ENCODE results near the gene LRMDA. TPM values are rescaled to one million over a fixed set of nuclear protein-coding genes. Genes with fewer than 3 reads are reported as not detected.
"Not testable (repeated sequence)": the region's sequence is repeated elsewhere in the genome, so short reads cannot be mapped to it uniquely, and the experiment has no call there.

LRMDA gene
- total RNA-seq, 1 experiment from 2014 or later, result not detected

DNA sequence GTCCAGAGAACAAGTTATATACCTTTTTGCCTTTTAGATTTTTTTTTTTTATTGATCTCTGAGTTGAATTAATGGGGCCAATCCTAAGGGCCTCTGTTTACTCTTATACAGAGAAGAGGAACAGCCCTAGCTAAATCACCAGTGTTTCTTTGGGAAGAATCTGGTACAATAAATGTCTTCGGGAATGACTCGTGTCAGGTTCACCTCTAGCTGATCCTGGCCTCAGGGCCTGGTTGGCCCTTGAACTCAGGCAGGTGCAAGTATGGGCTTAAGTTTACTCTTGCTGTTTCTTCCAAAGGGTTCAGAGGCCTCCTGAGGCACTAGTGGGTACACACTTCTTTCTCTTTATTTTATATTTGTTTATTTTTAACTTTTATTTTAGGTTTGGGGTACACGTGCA is 71.0 kb downstream of the LRMDA start:
- DNase-seq, result no peak
- no peaks in the 10 kb centered on the region for H3K27me3 ChIP-seq (ENCODE audit: control insufficient read depth, insufficient read depth, low read length)
- H3K4me3 ChIP-seq (ENCODE audit: insufficient read depth, low read depth, low read length), result no peak overlapping the region
- H3K36me3 ChIP-seq (replicated peaks; ENCODE audit: control insufficient read depth, insufficient read depth, low read length), result no peaks in the 10 kb centered on the region

DNA sequence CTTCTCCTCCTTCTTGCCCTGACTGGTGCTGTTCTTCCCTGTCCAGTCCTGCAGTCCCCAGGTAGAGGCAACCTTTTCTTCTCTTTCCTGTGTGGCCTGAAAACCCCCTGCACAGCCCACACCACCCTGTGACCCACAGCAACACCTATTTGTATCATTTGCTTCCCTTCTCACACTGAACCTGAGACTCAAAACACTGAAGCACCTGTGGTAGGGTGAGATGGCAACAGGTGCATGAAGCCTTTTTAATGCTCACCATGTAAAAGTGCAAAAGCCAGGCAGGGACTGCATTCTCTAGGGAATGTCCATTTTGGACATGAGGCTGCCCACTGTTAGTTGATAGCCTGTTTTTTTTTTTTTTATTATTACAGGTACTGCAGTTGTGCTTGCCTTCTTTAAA is 71.4 kb downstream of the LRMDA start:
- Histone ChIP-seq H3K36me3 (replicated peaks; ENCODE audit: control insufficient read depth, insufficient read depth, low read length) (no peaks in the 10 kb centered on the region), H3K4me3 (ENCODE audit: insufficient read depth, low read depth, low read length) (no peak overlapping the region)
- no peak for DNase-seq

DNA sequence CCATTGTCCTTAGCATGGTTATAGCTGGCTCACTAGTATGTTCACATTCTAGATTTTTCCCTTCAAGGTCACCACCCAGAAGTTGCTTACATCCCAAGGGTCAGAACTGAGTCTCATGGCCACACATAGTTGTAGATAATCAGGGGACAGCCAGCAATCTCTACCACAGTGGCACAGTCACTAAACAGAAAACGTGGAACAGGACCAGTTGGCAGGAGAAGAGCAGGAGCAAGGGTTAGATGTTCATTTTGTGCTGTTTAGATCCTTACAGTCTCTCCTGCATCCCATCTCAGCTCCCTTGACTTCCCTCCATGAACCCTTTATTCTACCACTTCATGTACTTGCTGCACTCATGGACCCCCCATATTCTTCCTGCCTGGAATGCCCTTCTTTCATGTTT is 73.9 kb downstream of the LRMDA start:
- H3K4me3 ChIP-seq (ENCODE audit: insufficient read depth, low read depth, low read length), result no peak overlapping the region
- no peaks in the 10 kb centered on the region for H3K36me3 ChIP-seq (replicated peaks; ENCODE audit: control insufficient read depth, insufficient read depth, low read length)
- no peaks in the 10 kb centered on the region for H3K27me3 ChIP-seq (ENCODE audit: control insufficient read depth, insufficient read depth, low read length)
- no peak for DNase-seq

More for the DNA sequence above, 71.4 kb downstream of the LRMDA start:
- H3K27me3 ChIP-seq (ENCODE audit: control insufficient read depth, insufficient read depth, low read length), result no peaks in the 10 kb centered on the region

DNA sequence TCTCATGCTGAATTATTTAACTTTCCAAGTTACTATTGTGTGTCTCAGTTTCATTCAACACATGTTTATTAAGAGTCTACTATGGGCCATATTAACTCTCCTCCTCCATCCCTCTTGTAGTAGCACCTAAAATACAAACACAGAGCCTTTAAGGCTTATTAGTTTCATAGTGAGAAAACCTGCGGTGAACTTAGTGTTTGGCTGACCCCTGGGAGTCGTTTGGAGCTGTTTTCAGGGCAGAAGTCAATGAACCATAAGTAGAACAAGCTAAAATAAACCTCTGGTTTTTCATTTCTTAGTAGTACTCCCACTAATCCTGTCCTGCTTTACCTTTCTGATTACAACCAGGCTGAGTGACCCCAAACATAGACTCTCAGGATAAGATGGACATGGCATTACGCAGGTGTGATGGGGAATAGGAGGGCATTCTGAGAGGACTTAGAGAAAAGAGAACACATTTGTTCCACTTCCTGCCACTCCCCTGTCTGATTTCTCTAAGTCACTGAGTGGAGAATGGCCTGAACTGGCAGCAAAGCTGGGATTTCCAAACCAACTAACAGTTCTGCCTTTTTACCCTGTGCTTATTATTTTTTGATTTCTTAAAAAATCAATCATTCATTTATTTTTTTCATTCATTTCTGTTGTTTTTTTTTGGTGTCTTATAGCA is 74.5 kb downstream of the LRMDA start:
- Histone ChIP-seq H3K36me3 (replicated peaks; ENCODE audit: control insufficient read depth, insufficient read depth, low read length) (no peaks in the 10 kb centered on the region), H3K27me3 (ENCODE audit: control insufficient read depth, insufficient read depth, low read length) (no peaks in the 10 kb centered on the region; the same call in 1 of the 2 replicates), H3K4me3 (ENCODE audit: insufficient read depth, low read depth, low read length) (no peak overlapping the region)
- no peak for DNase-seq

DNA sequence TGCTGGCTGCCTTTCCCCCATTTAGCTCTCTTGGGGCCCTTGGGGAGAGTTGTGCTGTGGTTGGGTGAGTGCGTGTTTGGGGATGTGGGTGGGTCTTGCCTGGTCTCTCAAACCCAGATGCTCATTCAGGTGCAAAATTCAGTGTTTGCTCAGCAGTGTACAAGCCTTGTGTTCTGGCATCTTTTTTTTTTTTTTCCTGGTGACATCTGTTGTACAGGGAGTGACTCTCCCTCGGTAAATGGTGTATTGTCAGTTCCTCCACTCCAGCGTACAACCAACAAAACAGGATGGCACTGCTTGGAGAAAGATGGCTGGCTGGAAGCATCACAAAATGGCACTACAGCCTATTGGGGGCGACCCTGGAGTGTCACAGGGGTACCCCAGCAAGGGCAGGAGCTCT is 75.5 kb downstream of the LRMDA start:
- no peak for DNase-seq
- no peak overlapping the region for H3K4me3 ChIP-seq (ENCODE audit: insufficient read depth, low read depth, low read length)
- no peaks in the 10 kb centered on the region for H3K36me3 ChIP-seq (replicated peaks; ENCODE audit: control insufficient read depth, insufficient read depth, low read length)
- peaks cover 3% of the 10 kb centered on the region for H3K27me3 ChIP-seq (ENCODE audit: control insufficient read depth, insufficient read depth, low read length)

DNA sequence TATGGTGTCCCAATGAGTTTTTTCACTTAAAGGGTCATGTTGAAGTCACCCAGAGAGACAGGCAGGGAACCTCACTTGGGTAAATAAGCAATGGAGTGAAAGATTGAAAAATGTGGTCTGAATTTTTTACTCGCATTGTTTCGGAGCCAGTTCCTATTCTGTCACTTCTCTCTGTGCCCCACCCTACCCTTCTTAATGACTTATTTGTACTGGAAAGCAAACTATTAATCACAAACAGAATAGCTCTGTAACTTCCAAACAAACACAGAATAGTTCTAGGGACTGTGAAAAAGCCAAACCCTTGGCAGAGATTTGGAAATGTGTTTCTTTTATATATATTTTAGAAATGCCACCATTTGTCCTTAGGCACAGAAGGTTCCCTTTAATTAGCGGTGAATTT is 76.0 kb downstream of the LRMDA start:
- peaks cover 5% of the 10 kb centered on the region for H3K27me3 ChIP-seq (ENCODE audit: control insufficient read depth, insufficient read depth, low read length)
- no peak overlapping the region for H3K4me3 ChIP-seq (ENCODE audit: insufficient read depth, low read depth, low read length)
- no peak for DNase-seq
- no peaks in the 10 kb centered on the region for H3K36me3 ChIP-seq (replicated peaks; ENCODE audit: control insufficient read depth, insufficient read depth, low read length)

DNA sequence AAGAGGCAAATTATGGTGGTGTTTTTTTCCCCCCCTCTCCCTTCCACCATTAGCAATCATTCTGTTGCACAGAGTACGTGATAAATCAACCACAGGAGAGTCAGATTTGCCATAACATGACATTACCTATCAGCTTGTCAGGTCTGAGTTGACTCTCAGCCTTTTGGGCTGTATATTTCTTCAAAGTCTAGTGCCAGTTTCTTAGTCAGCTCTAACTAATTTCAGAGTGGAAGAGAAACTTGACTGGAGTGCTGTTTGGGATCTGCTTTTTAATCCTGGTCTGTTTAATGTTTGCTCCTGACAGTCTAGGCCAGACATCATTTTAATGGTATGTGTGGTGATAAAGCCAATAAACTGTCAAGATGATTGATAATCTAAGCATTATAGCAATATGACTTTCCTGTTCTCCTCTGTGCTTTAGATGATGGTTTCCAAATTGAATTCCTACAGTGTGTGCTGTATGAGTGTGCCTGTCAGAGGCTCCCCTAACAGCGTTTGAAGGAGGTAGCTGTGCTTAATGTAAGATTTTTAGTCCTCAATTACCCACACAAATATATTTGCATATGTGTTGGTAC is 76.9 kb downstream of the LRMDA start:
- Histone ChIP-seq H3K27me3 (ENCODE audit: control insufficient read depth, insufficient read depth, low read length) (peaks cover 5% of the 10 kb centered on the region), H3K4me3 (ENCODE audit: insufficient read depth, low read depth, low read length) (no peak overlapping the region), H3K36me3 (replicated peaks; ENCODE audit: control insufficient read depth, insufficient read depth, low read length) (no peaks in the 10 kb centered on the region)
- DNase-seq, result no peak

DNA sequence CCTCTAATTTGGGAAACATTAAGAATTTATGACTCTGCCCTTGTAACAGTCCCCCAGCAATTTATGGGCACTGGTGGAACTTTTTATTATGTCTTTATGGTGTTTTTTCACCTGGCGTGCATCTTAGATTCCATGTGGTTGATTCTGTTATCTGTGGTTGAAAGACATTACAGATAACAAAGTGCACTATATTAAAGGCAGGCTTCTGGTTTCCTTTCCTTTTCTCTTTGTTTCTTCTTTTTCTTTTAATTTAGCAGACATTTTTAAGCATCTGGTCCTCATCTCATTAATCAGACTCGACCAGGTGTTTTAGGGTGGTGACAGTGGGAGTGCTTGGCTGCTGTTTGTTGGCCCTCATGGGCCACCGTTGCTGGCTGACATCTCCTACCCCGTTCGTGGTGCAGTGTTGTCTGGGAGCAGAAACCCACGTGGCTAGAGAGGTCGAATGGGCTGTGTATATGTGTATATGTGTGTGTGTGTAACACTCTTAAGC is 77.4 kb downstream of the LRMDA start:
- DNase-seq, result no peak
- H3K27me3 ChIP-seq (ENCODE audit: control insufficient read depth, insufficient read depth, low read length), result peaks cover 5% of the 10 kb centered on the region
- no peaks in the 10 kb centered on the region for H3K36me3 ChIP-seq (replicated peaks; ENCODE audit: control insufficient read depth, insufficient read depth, low read length)
- H3K4me3 ChIP-seq (ENCODE audit: insufficient read depth, low read depth, low read length), result no peak overlapping the region

DNA sequence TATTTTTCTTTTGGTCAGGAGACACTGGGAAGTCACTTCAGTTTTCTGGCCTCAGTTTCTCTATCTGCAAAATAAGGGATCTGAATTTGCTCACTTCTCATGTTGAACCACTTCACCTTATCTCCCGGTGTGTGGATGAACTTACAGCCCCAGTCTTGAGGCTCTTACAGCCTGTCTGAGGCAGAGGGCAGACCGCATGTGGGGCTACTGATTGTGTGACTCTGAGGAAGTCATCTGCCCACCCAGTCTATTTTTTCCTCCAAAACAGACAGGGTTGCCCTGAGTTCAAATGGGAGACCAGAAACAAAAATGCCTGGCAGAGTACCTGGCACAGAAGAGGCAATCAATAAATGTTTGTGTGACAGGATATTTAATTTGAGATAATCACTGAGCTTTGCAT is 78.3 kb downstream of the LRMDA start:
- no peaks in the 10 kb centered on the region for H3K36me3 ChIP-seq (replicated peaks; ENCODE audit: control insufficient read depth, insufficient read depth, low read length)
- H3K4me3 ChIP-seq (ENCODE audit: insufficient read depth, low read depth, low read length), result no peak overlapping the region
- H3K27me3 ChIP-seq (ENCODE audit: control insufficient read depth, insufficient read depth, low read length), result peaks cover 5% of the 10 kb centered on the region
- no peak for DNase-seq

DNA sequence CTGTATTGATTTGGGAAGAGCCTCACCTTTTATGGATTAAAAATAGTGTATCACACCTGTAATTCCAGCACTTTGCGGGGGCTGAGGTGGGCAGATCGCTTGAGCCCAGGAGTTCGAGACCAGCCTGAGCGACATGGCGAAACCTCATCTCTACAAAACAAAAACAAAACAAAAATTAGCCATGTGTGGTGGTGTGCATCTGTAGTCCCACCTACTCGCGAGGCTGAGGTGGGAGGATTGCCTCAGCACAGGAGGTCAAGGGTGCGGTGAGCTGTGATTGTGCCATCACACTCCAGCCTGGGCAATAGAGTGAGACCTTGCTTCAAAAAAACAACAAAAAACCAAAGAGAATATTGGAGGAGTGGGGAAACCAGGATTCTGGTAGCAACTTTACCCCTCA is 79.6 kb downstream of the LRMDA start:
- peaks cover 5% of the 10 kb centered on the region for H3K27me3 ChIP-seq (ENCODE audit: control insufficient read depth, insufficient read depth, low read length)
- no peak overlapping the region for H3K4me3 ChIP-seq (ENCODE audit: insufficient read depth, low read depth, low read length)
- no peak for DNase-seq
- no peaks in the 10 kb centered on the region for H3K36me3 ChIP-seq (replicated peaks; ENCODE audit: control insufficient read depth, insufficient read depth, low read length)

DNA sequence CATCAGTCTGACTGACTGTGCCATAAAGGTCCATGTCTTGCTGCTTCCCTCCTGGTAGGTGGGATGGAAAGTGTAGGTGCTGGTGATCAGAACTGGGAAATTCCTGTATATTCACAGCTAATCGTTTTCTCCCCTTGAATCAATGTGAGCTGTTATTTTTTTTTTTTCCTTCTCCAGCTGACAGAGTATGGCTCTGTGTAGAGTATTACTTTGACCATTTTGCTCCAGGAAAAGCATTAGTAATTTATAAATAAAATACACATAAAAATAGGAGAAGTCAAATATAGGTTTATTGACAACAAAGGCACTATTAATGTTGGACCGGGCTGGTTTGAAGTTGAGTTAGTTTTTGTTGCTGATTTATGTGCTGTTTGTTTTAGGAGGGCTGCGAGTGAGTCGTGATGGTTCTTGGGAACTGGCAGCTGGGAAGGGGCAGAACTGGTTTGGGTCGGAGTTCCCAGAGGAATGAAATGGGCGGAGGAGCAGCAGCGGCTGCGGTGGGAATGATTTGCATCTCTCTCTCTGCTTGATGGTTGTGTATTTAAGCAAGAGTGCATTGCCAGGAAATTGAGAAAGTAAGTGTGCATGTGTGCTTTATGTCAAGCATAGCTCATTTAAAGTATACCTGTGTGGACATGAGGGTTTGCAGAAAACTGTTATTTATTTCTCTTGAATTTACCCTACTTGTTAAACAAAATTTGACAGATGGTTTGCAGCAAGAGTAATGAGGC is 80.9 kb downstream of the LRMDA start:
- Histone ChIP-seq H3K36me3 (replicated peaks; ENCODE audit: control insufficient read depth, insufficient read depth, low read length) (no peaks in the 10 kb centered on the region), H3K4me3 (ENCODE audit: insufficient read depth, low read depth, low read length) (no peak overlapping the region), H3K27me3 (ENCODE audit: control insufficient read depth, insufficient read depth, low read length) (peaks cover 5% of the 10 kb centered on the region)
- peak; percentile 8 for DNase-seq

DNA sequence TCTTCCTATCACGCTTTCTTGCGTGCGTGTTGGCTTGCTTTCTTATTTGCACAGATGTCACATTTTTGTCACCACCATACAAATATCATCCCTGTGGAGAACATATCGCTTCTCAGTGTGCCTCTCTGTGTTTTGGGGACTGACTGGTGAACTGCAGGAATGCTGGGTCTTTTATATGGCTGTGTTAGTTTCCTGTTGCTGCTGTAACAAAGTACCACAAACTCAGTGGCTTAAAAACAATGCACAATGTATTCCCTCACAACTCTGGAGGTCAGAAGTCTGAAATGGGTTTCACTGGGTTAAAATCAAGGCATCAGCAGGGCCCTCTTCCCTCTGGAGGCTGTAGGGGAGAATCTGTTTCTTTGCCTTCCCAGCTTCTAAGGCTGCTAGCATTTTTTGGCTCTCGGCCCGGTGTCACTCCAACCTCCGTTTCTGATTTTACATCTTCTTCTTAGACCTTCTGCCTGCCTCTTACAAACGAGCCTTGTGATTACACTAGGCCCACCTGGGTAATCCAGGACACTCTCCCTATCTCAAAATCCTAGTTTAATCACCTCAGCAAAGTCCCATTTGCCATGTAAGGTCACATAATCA is 82.0 kb downstream of the LRMDA start:
- no peaks in the 10 kb centered on the region for H3K36me3 ChIP-seq (replicated peaks; ENCODE audit: control insufficient read depth, insufficient read depth, low read length)
- H3K4me3 ChIP-seq (ENCODE audit: insufficient read depth, low read depth, low read length), result no peak overlapping the region
- peaks cover 5% of the 10 kb centered on the region for H3K27me3 ChIP-seq (ENCODE audit: control insufficient read depth, insufficient read depth, low read length)
- DNase-seq, result no peak

DNA sequence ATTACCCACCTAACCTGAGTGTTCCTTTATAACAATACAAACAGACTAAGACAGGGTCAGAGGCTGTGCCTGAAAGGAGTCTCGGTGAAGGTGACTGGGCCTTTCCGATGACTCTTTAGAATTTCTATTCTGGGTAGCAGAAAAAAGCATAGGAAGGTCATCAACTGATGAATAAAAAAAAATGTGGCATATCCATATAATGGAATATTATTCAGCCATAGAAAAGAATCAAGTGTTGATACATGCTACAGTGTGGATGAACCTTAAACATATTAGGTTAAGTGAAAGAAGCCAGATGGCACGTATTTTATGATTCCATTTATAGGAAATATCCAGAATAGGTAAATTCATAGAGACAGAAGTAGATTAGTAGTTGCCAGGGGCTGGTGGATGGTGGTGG is 83.4 kb downstream of the LRMDA start:
- H3K4me3 ChIP-seq (ENCODE audit: insufficient read depth, low read depth, low read length), result no peak overlapping the region
- no peaks in the 10 kb centered on the region for H3K36me3 ChIP-seq (replicated peaks; ENCODE audit: control insufficient read depth, insufficient read depth, low read length)
- DNase-seq, result no peak
- peaks cover 5% of the 10 kb centered on the region for H3K27me3 ChIP-seq (ENCODE audit: control insufficient read depth, insufficient read depth, low read length)

DNA sequence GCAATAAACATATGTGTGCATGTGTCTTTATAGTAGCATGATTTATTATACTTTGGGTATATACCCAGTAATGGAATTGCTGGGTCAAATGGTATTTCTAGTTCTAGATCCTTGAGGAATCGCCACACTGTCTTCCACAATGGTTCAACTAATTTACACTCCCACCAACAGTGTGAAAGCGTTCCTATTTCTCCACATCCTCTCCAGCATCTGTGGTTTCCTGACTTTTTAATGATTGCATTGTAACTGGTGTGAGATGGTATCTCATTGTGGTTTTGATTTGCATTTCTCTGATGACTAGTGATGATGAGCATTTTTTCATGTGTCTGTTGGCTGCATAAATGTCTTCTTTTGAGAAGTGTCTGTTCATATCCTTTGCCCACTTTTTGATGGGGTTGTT is 84.7 kb downstream of the LRMDA start:
- H3K4me3 ChIP-seq (ENCODE audit: insufficient read depth, low read depth, low read length); H3K27me3 ChIP-seq (ENCODE audit: control insufficient read depth, insufficient read depth, low read length); H3K36me3 ChIP-seq (replicated peaks; ENCODE audit: control insufficient read depth, insufficient read depth, low read length); DNase-seq: not testable (repeated sequence)

DNA sequence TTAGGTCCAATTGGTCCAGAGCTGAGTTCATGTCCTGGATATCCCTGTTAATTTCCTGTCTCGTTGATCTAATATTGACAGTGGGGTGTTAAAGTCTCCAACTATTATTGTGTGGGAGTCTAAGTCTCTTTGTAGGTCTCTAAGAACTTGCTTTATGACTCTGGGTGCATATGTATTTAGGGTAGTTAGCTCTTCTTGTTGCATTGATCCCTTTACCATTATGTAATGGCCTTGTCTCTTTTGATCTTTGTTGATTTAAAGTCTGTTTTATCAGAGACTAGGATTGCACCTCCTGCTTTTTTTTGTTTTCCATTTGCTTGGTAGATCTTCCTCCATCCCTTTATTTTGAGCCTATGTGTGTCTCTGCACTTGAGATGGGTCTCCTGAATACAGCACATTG is 87.8 kb downstream of the LRMDA start:
- H3K4me3 ChIP-seq (ENCODE audit: insufficient read depth, low read depth, low read length); H3K36me3 ChIP-seq (replicated peaks; ENCODE audit: control insufficient read depth, insufficient read depth, low read length); DNase-seq; H3K27me3 ChIP-seq (ENCODE audit: control insufficient read depth, insufficient read depth, low read length): not testable (repeated sequence)

Data from H7 (cell line).